AG04450 (cell line): ENCODE measurements around the gene CDH24. TPM values are rescaled to one million over a fixed set of nuclear protein-coding genes. Genes with fewer than 3 reads are reported as not detected.

Source experiments
- CTCF ChIA-PET: fragments of 300-600, 350-600 bp; formaldehyde crosslinking; extraction: SDS; loops from one replicate; lab custom pipeline; 2022; ENCODE audit warnings: antibody characterized with exemption, inconsistent platforms; lab: Charles Lee
- POLR2A ChIA-PET: fragments of 350-600 bp; formaldehyde crosslinking; extraction: SDS; loops from one replicate; lab custom pipeline; 2021; ENCODE audit warnings: antibody characterized with exemption, inconsistent platforms; lab: Yijun Ruan, JAX
- DNase-seq: peaks from one replicate; pipeline ENCODE4 v3.0.0-alpha.2; 2011; ENCODE audit warnings: low read depth, low spot score
- H3K27ac ChIP-seq: one replicate; pipeline ENCODE4 v1.5.1; 2012; ENCODE audit warnings: low read depth, low read length, control low read depth
- H3K27me3 ChIP-seq: one replicate; pipeline ENCODE4 v1.6.0; 2012; ENCODE audit warnings: low read length; ENCODE audit not compliant: control insufficient read depth, insufficient read depth
- H3K4me3 ChIP-seq: 2 replicates; pipeline ENCODE4 v1.5.1; 2011; ENCODE audit warnings: mild to moderate bottlenecking, low read depth, low read length, control low read depth
- H3K9me3 ChIP-seq: 2 replicates; pipeline ENCODE4 v1.5.1; 2012; ENCODE audit warnings: low read length; ENCODE audit not compliant: control insufficient read depth, insufficient read depth
- CTCF ChIP-seq: IDR thresholded peaks from 2 replicates; pipeline ENCODE4 v1.5.1; 2011; ENCODE audit warnings: low read depth, low read length, control low read depth, inconsistent platforms
- polyA plus RNA-seq: library from polyadenylated mRNA; depleted of rRNA; stranded (reverse); fragments of >200 nt; gene quantifications from 2 replicates; pipeline ENCODE4 v1.2.3, GENCODE V29; 2011

CDH24 gene
- polyA plus RNA-seq, 1 experiment: 10.1 TPM

- POLR2A ChIA-PET: interaction anchor here (0.6 to 1.1 kb wide), 2 partner anchors 23 to 46 kb away, joined by 3 read pairs; no protein-coding TSS in a partner anchor
- no peak overlapping the region for H3K27ac ChIP-seq
- TF ChIP-seq CTCF: no peak
- H3K4me3 ChIP-seq: no peak overlapping the region
- H3K9me3 ChIP-seq: peaks cover 3% of the 10 kb centered on the region; the same call in 1 of the 2 replicates
- H3K27me3 ChIP-seq: no peaks in the 10 kb centered on the region
- DNase-seq: no peak
- CTCF ChIA-PET: interaction anchor here (2.4 to 12.0 kb wide), 2 partner anchors 16 to 66 kb away, joined by 9 to 262 read pairs; no protein-coding TSS in a partner anchor
Observed at GRCh38 chr14:23052671-23053070, 4.6 kb downstream of the CDH24 start.

GRCh38 chr14:23052182-23052623, 5.1 kb downstream of the CDH24 start:
- H3K27ac ChIP-seq: no peak overlapping the region
- no peaks in the 10 kb centered on the region for H3K27me3 ChIP-seq
- POLR2A ChIA-PET: interaction anchor here (0.6 to 1.1 kb wide), 2 partner anchors 22 to 45 kb away, joined by 3 read pairs; no protein-coding TSS in a partner anchor
- no peak overlapping the region for H3K4me3 ChIP-seq
- no peak for TF ChIP-seq CTCF
- DNase-seq: no peak
- CTCF ChIA-PET: interaction anchor here (2.4 to 12.0 kb wide), 2 partner anchors 17 to 65 kb away, joined by 9 to 262 read pairs; no protein-coding TSS in a partner anchor
- peaks cover 3% of the 10 kb centered on the region; the same call in 1 of the 2 replicates for H3K9me3 ChIP-seq

GRCh38 chr14:23051141-23052057, 5.9 kb downstream of the CDH24 start:
- Histone ChIP-seq H3K9me3 (peaks cover 3% of the 10 kb centered on the region; the same call in 1 of the 2 replicates), H3K27me3 (no peaks in the 10 kb centered on the region), H3K4me3 (no peak overlapping the region), H3K27ac (no peak overlapping the region)
- ChIA-PET CTCF (interaction anchor here (2.4 to 12.0 kb wide), 2 partner anchors 17 to 64 kb away, joined by 9 to 262 read pairs; no protein-coding TSS in a partner anchor), POLR2A (interaction anchor here (1.1 to 1.2 kb wide), 2 partner anchors 44 to 45 kb away, joined by 3 to 4 read pairs; no protein-coding TSS in a partner anchor)
- DNase-seq: no peak
- no peak for TF ChIP-seq CTCF

- POLR2A ChIA-PET: no interaction called here
Observed at GRCh38 chr14:23049011-23049410, 8.3 kb downstream of the CDH24 start.

More at GRCh38 chr14:23049011-23049410, 8.3 kb downstream of the CDH24 start:
- Histone ChIP-seq H3K9me3 (peaks cover 3% of the 10 kb centered on the region; the same call in 1 of the 2 replicates), H3K4me3 (no peak overlapping the region), H3K27me3 (no peaks in the 10 kb centered on the region), H3K27ac (no peak overlapping the region)
- TF ChIP-seq CTCF: no peak
- CTCF ChIA-PET: interaction anchor here (0.8 to 2.0 kb wide), 5 partner anchors 9 to 63 kb away, joined by 3 to 7 read pairs (median 4); partner anchors contain the start of gene CDH24
- DNase-seq: no peak
